NCI-H345 (cell line): Measurements from ENCODE around the gene C10orf90.

Source experiments
- DNase-seq: peaks from one replicate; lab custom pipeline; 2025; lab: John Stamatoyannopoulos, UW

Gene C10orf90

GRCh38 chr10:126670056-126670894, at the start of gene C10orf90:
TSS of gene C10orf90 (minus strand) at chr10:126670693. CDS start at chr10:126670480, 213 bp downstream.
- no peak for DNase-seq

- DNase-seq, result no peak
These were observed 45.9 kb upstream of the C10orf90 start for GRCh38 chr10:126716366-126716765.

- DNase-seq, result no peak
These were observed 43.1 kb upstream of the C10orf90 start for GRCh38 chr10:126713594-126713993.

GRCh38 chr10:126712681-126713080, 42.2 kb upstream of the C10orf90 start:
- no peak for DNase-seq

GRCh38 chr10:126705951-126706565, 35.6 kb upstream of the C10orf90 start:
- DNase-seq, result no peak

GRCh38 chr10:126705131-126705530, 34.6 kb upstream of the C10orf90 start:
- DNase-seq, result no peak

- no peak for DNase-seq
These were observed 34.2 kb upstream of the C10orf90 start for GRCh38 chr10:126704649-126705048.

- DNase-seq, result no peak
These were observed 31.7 kb upstream of the C10orf90 start for GRCh38 chr10:126702181-126702580.

GRCh38 chr10:126701526-126701925, 31.0 kb upstream of the C10orf90 start:
- peak; percentile 24 for DNase-seq

- DNase-seq, result no peak
These were observed 26.2 kb upstream of the C10orf90 start for GRCh38 chr10:126696684-126697083.

GRCh38 chr10:126691456-126691855, 21.0 kb upstream of the C10orf90 start:
- no peak for DNase-seq

GRCh38 chr10:126690534-126690933, 20.0 kb upstream of the C10orf90 start:
- DNase-seq, result no peak

- DNase-seq, result no peak
These were observed 19.0 kb upstream of the C10orf90 start for GRCh38 chr10:126689461-126689994.

GRCh38 chr10:126687121-126687606, 16.7 kb upstream of the C10orf90 start:
- DNase-seq, result no peak

- DNase-seq, result no peak
These were observed 16.2 kb upstream of the C10orf90 start for GRCh38 chr10:126686719-126687118.

GRCh38 chr10:126686268-126686667, 15.8 kb upstream of the C10orf90 start:
- DNase-seq, result no peak

- DNase-seq, result no peak
These were observed 15.3 kb upstream of the C10orf90 start for GRCh38 chr10:126685756-126686155.

GRCh38 chr10:126684171-126684745, 13.8 kb upstream of the C10orf90 start:
- no peak for DNase-seq

- no peak for DNase-seq
These were observed 13.0 kb upstream of the C10orf90 start for GRCh38 chr10:126683466-126683865.

- DNase-seq, result no peak
These were observed 5.4 kb upstream of the C10orf90 start for GRCh38 chr10:126675656-126676438.

- DNase-seq, result no peak
These were observed 4.4 kb upstream of the C10orf90 start for GRCh38 chr10:126674741-126675515.
